SK-MEL-5 (cell line): ENCODE data around the gene SMIM3. TPM values are rescaled to one million over a fixed set of nuclear protein-coding genes. Genes with fewer than 3 reads are reported as not detected.
"Not testable (repeated sequence)": the region's sequence is repeated elsewhere in the genome, so short reads cannot be mapped to it uniquely, and the experiment has no call there.

ENCODE experiments used
- DNase-seq: peaks from one replicate; pipeline ENCODE4 v3.0.0-alpha.2; 2016; ENCODE audit warnings: low read depth, low spot score
- in situ Hi-C: cut with HindIII; loops from 2 replicates; pipeline ENCODE4 v1.10.0; 2016; ENCODE audit warnings: low sequenced_read_pairs, high pct_unique_total_duplicates, low pct_unique_long_range_greater_than_20kb
- total RNA-seq: library from RNA; depleted of rRNA; stranded (reverse); fragments of >200 nt; shearing (Covaris generic); gene quantifications from 2 replicates; pipeline ENCODE4 v1.2.3, GENCODE V29; 2014

The SMIM3 gene
- total RNA-seq, 1 experiment from 2014 or later: 9.5 TPM

- in situ Hi-C loops: no loop called here
These were observed 7.4 kb downstream of the SMIM3 start for GRCh38 chr5:150785950-150786349.

GRCh38 chr5:150786876-150787275 lies 8.3 kb downstream of the SMIM3 start:
- DNase-seq: no peak
- in situ Hi-C loops: no loop called here

More at GRCh38 chr5:150785950-150786349, 7.4 kb downstream of the SMIM3 start:
- no peak for DNase-seq

GRCh38 chr5:150787656-150788055 lies 9.1 kb downstream of the SMIM3 start:
- in situ Hi-C loops: no loop called here

GRCh38 chr5:150788977-150789376 lies 10.4 kb downstream of the SMIM3 start:
- in situ Hi-C loops: no loop called here
- DNase-seq: no peak

More at GRCh38 chr5:150787656-150788055, 9.1 kb downstream of the SMIM3 start:
- DNase-seq: no peak

GRCh38 chr5:150789450-150789849 lies 10.9 kb downstream of the SMIM3 start:
- no peak for DNase-seq
- in situ Hi-C loops: no loop called here

- in situ Hi-C loops: no loop called here
- peak; percentile 92 for DNase-seq
These were observed 11.5 kb downstream of the SMIM3 start for GRCh38 chr5:150789943-150790611.

- DNase-seq: no peak
- in situ Hi-C loops: no loop called here
These were observed 13.0 kb downstream of the SMIM3 start for GRCh38 chr5:150791536-150791935.

- in situ Hi-C loops, DNase-seq: not testable (repeated sequence)
These were observed 14.9 kb downstream of the SMIM3 start for GRCh38 chr5:150793423-150793888.

GRCh38 chr5:150794927-150795326 lies 16.4 kb downstream of the SMIM3 start:
- DNase-seq: no peak

GRCh38 chr5:150797384-150797783 lies 18.8 kb downstream of the SMIM3 start:
- in situ Hi-C loops: no loop called here
- DNase-seq: no peak

More at GRCh38 chr5:150794927-150795326, 16.4 kb downstream of the SMIM3 start:
- in situ Hi-C loops: no loop called here

- DNase-seq: peak; percentile 60
- in situ Hi-C loops: no loop called here
These were observed 22.8 kb downstream of the SMIM3 start for GRCh38 chr5:150801117-150801927.

GRCh38 chr5:150804388-150804787 lies 25.8 kb downstream of the SMIM3 start:
- no peak for DNase-seq
- in situ Hi-C loops: no loop called here

- in situ Hi-C loops: no loop called here
These were observed 30.8 kb downstream of the SMIM3 start for GRCh38 chr5:150809363-150809762.

GRCh38 chr5:150815010-150815409 lies 36.5 kb downstream of the SMIM3 start:
- DNase-seq: no peak

More at GRCh38 chr5:150809363-150809762, 30.8 kb downstream of the SMIM3 start:
- no peak for DNase-seq

GRCh38 chr5:150816946-150817345 lies 38.4 kb downstream of the SMIM3 start:
- in situ Hi-C loops: no loop called here

More at GRCh38 chr5:150815010-150815409, 36.5 kb downstream of the SMIM3 start:
- in situ Hi-C loops: no loop called here

GRCh38 chr5:150829744-150830143 lies 51.2 kb downstream of the SMIM3 start:
- no peak for DNase-seq
- in situ Hi-C loops: no loop called here

More at GRCh38 chr5:150816946-150817345, 38.4 kb downstream of the SMIM3 start:
- no peak for DNase-seq

GRCh38 chr5:150831821-150832220 lies 53.3 kb downstream of the SMIM3 start:
- DNase-seq, in situ Hi-C loops: not testable (repeated sequence)

- in situ Hi-C loops: no loop called here
These were observed 57.5 kb downstream of the SMIM3 start for GRCh38 chr5:150836064-150836463.

More at GRCh38 chr5:150836064-150836463, 57.5 kb downstream of the SMIM3 start:
- DNase-seq: no peak
